GM23338 (cell line): ENCODE data around the gene APOM. TPM values are rescaled to one million over a fixed set of nuclear protein-coding genes. Genes with fewer than 3 reads are reported as not detected.

ENCODE experiments used
- ATAC-seq: fragments of 200-7000 bp; cut with Tn5 transposase; 3 replicates; pipeline ENCODE4 v1.9.1; 2020
- DNase-seq: peaks from one replicate; pipeline ENCODE4 v3.0.0-alpha.2; 2015; ENCODE audit warnings: low spot score
- H2AFZ ChIP-seq: fragments of 200-600 bp; sonication (generic); 2 replicates; pipeline ENCODE4 v1.8.0; 2016; ENCODE audit warnings: antibody characterized with exemption, mild to moderate bottlenecking, moderate library complexity
- H3F3A ChIP-seq: fragments of 200-600 bp; sonication (generic); replicated peaks from 2 replicates; pipeline ENCODE4 v1.8.0; 2017; ENCODE audit warnings: antibody characterized with exemption, mixed run types, low read depth
- H3K27ac ChIP-seq: fragments of 200-600 bp; sonication (generic); 2 replicates; pipeline ENCODE4 v1.6.1; 2016; ENCODE audit warnings: low read depth
- H3K27me3 ChIP-seq: fragments of 200-600 bp; sonication (generic); 2 replicates; pipeline ENCODE4 v1.8.0; 2016; ENCODE audit warnings: mild to moderate bottlenecking, mixed run types, moderate library complexity; ENCODE audit not compliant: insufficient read depth
- H3K36me3 ChIP-seq: fragments of 200-600 bp; sonication (generic); 2 replicates; pipeline ENCODE4 v1.8.0; 2016; ENCODE audit warnings: mild to moderate bottlenecking; ENCODE audit not compliant: insufficient read depth
- H3K4me1 ChIP-seq: fragments of 200-600 bp; sonication (generic); 2 replicates; pipeline ENCODE4 v1.8.0; 2016; ENCODE audit warnings: mild to moderate bottlenecking, moderate library complexity; ENCODE audit not compliant: insufficient read depth
- H3K4me2 ChIP-seq: fragments of 200-600 bp; sonication (generic); 2 replicates; pipeline ENCODE4 v1.7.1; 2017; ENCODE audit warnings: mixed run types
- H3K4me3 ChIP-seq: fragments of 200-600 bp; sonication (generic); 2 replicates; pipeline ENCODE4 v1.6.1; 2016; ENCODE audit warnings: mixed run types
- H3K79me2 ChIP-seq: fragments of 200-600 bp; sonication (generic); replicated peaks from 2 replicates; pipeline ENCODE4 v1.8.0; 2017; ENCODE audit warnings: mild to moderate bottlenecking; ENCODE audit not compliant: insufficient read depth
- H3K9me2 ChIP-seq: fragments of 200-600 bp; sonication (generic); 2 replicates; pipeline ENCODE4 v1.8.0; 2017; ENCODE audit not compliant: insufficient read depth
- H4K20me1 ChIP-seq: fragments of 200-600 bp; sonication (generic); replicated peaks from 2 replicates; pipeline ENCODE4 v1.8.0; 2017; ENCODE audit warnings: mild to moderate bottlenecking; ENCODE audit not compliant: insufficient read depth
- H3K27ac Mint-ChIP-seq: 2 replicates; pipeline ENCODE4 v1.8.0; 2020; ENCODE audit warnings: inconsistent platforms, mild to moderate bottlenecking, moderate library complexity, mixed read lengths
- H3K27me3 Mint-ChIP-seq: 3 replicates; pipeline ENCODE4 v1.8.0; 2022; ENCODE audit warnings: low read depth, mild to moderate bottlenecking, moderate library complexity, mixed read lengths, inconsistent platforms; ENCODE audit not compliant: insufficient read depth, poor library complexity
- H3K36me3 Mint-ChIP-seq: 3 replicates; pipeline ENCODE4 v1.8.0; 2021; ENCODE audit warnings: low read depth, mild to moderate bottlenecking, inconsistent platforms, moderate library complexity, mixed read lengths
- H3K4me1 Mint-ChIP-seq: 3 replicates; pipeline ENCODE4 v1.8.0; 2020; ENCODE audit warnings: mild to moderate bottlenecking, inconsistent platforms, mixed read lengths
- H3K4me3 Mint-ChIP-seq: 3 replicates; pipeline ENCODE4 v1.8.0; 2021; ENCODE audit warnings: moderate library complexity, mild to moderate bottlenecking, inconsistent platforms, mixed read lengths
- H3K9me3 Mint-ChIP-seq: 3 replicates; pipeline ENCODE4 v1.8.0; 2020; ENCODE audit warnings: moderate library complexity, mild to moderate bottlenecking, inconsistent platforms, mixed read lengths
- CREB1 ChIP-seq: fragments of 250-450 bp; sonication (Bioruptor Pico); IDR thresholded peaks from 2 replicates; pipeline ENCODE4 v1.5.0; 2020; ENCODE audit warnings: low read depth, mild to moderate bottlenecking, moderate library complexity
- CTCF ChIP-seq, 2 experiments: fragments of 200-600 bp in 1 of 2; sonication (generic) in 1 of 2; conservative IDR thresholded peaks; 2 replicates each; pipeline versions ENCODE4 v1.5.1 to v1.6.1; 2016 to 2017; ENCODE audit warnings: antibody characterized with exemption in 2 of 2, low read depth in 2 of 2, mild to moderate bottlenecking in 2 of 2, moderate library complexity in 1 of 2
- ETS1 ChIP-seq: IDR thresholded peaks from 2 replicates; pipeline ENCODE4 v1.6.1; 2016; ENCODE audit warnings: antibody characterized with exemption
- EZH2 ChIP-seq: fragments of 200-600 bp; sonication (generic); IDR thresholded peaks from one replicate; pipeline ENCODE4 v1.8.0; 2017; ENCODE audit warnings: antibody characterized with exemption, mild to moderate bottlenecking, low read depth; ENCODE audit not compliant: unreplicated experiment
- EZH2phosphoT487 ChIP-seq: fragments of 200-600 bp; sonication (generic); IDR thresholded peaks from one replicate; pipeline ENCODE4 v1.8.1; 2018; ENCODE audit warnings: antibody characterized with exemption; ENCODE audit not compliant: unreplicated experiment
- JUNB ChIP-seq: IDR thresholded peaks from one replicate; pipeline ENCODE4 v1.6.1; 2016; ENCODE audit warnings: antibody characterized with exemption; ENCODE audit not compliant: unreplicated experiment
- NANOG ChIP-seq: IDR thresholded peaks from 2 replicates; pipeline ENCODE4 v1.6.1; 2016; ENCODE audit warnings: antibody characterized with exemption, borderline replicate concordance
- POLR2AphosphoS5 ChIP-seq: IDR thresholded peaks from 2 replicates; pipeline ENCODE4 v1.6.1; 2016; ENCODE audit warnings: antibody characterized with exemption, low read depth
- REST ChIP-seq: IDR thresholded peaks from one replicate; pipeline ENCODE4 v1.6.1; 2018; ENCODE audit warnings: antibody characterized with exemption; ENCODE audit not compliant: unreplicated experiment
- STAT1 ChIP-seq: IDR thresholded peaks from one replicate; pipeline ENCODE4 v1.6.1; 2016; ENCODE audit warnings: antibody characterized with exemption; ENCODE audit not compliant: unreplicated experiment
- polyA plus RNA-seq: library from polyadenylated mRNA; unstranded; fragments of >200 nt; fragmentation: Nextera tagmentation; extraction: Ambion mirVana; gene quantifications from 2 replicates; pipeline ENCODE4 v1.2.1, GENCODE V29; 2016
- total RNA-seq: library from RNA; depleted of rRNA; stranded (reverse); fragments of >200 nt; shearing (Covaris generic); gene quantifications from 2 replicates; pipeline ENCODE4 v1.2.3, GENCODE V29; 2014

The APOM gene
- total and polyA plus RNA-seq, 2 experiments from 2014 or later, result 1.2 to 10.7 TPM

DNA sequence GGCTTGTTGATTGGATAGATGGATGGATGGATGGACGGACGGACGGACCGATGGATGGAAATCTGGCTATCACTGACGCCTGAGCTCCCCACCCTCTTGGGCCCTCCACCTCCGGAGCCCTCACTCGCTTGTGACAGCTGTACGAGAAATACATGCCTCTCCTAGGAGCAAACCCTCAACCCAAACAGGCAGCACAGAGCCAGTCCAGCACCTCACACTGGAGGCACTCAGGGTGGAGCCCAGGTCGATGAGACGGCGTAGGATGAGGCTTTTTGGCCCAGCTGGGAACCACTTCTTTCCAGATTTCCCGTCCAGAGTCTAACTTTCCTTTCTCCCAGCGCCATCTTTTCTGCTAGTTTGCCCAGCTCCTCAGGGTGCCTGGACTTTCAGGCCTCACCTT lies 27.9 kb downstream of the APOM start (continued):
- no peak for TF ChIP-seq REST
- no peak for TF ChIP-seq ETS1
- no peak for TF ChIP-seq CREB1 (CRISPR knock-in tag)
- TF ChIP-seq CTCF (conservative IDR thresholded peaks at IDR 0.05; ENCODE audit: low read depth in 2 of 2), result no peak
- TF ChIP-seq EZH2, result no peak
- no peak for TF ChIP-seq POLR2AphosphoS5
- TF ChIP-seq EZH2phosphoT487, result no peak
- no peak for TF ChIP-seq NANOG
- TF ChIP-seq JUNB, result no peak
- no peak for TF ChIP-seq STAT1

DNA sequence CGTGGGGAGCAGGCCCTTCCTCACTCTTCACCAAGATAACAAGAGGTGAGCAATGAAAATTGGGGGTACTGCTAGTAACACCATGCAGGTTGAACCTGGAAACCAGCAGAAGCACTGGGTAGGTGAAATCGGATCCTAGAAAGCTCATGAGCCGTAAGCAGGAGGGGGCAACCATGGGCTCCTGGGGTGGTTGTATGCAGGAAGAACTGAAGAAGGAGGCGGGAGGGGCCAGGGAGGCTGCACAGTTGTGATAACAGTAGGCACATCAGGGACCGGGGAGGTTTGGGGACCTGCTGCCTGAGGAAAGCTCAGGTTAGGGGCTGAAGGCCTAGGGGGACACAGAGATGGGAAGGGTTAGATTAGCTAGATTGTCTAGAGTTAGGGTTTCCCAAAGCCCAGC lies 30.8 kb downstream of the APOM start:
- Histone ChIP-seq H3K79me2 (no peaks in the 10 kb centered on the region), H3K4me3 (no peak overlapping the region), H3K36me3 (no peaks in the 10 kb centered on the region), H3K27me3 (peaks cover 12% of the 10 kb centered on the region), H3K4me1 (peaks cover 7% of the 10 kb centered on the region), H3K27ac (no peak overlapping the region), H3K9me2 (no peaks in the 10 kb centered on the region), H2AFZ (no peak overlapping the region), H3F3A (peaks cover 9% of the 10 kb centered on the region; the same call in 1 of the 2 replicates), H3K4me2 (no peak overlapping the region), H4K20me1 (no peaks in the 10 kb centered on the region)
- Mint-ChIP-seq H3K4me3 (no peak overlapping the region), H3K36me3 (peaks cover 14% of the 10 kb centered on the region), H3K27me3 (peaks cover 22% of the 10 kb centered on the region), H3K4me1 (peaks cover 6% of the 10 kb centered on the region), H3K27ac (no peak overlapping the region), H3K9me3 (no peaks in the 10 kb centered on the region; the same call in 2 of the 3 replicates)
- no peak for ATAC-seq
- DNase-seq, result no peak
- TF ChIP-seq CREB1 (CRISPR knock-in tag) (no peak), STAT1 (no peak), EZH2 (no peak), JUNB (no peak), NANOG (no peak), CTCF (conservative IDR thresholded peaks at IDR 0.05; ENCODE audit: low read depth in 2 of 2) (no peak)
